Right lung (tissue), 10 donors: Measurements from ENCODE around the gene GAL3ST3. TPM values are rescaled to one million over a fixed set of nuclear protein-coding genes. Genes with fewer than 3 reads are reported as not detected.
"Not testable (repeated sequence)": the region's sequence is repeated elsewhere in the genome, so short reads cannot be mapped to it uniquely, and the experiment has no call there.

Experiments
- DNase-seq, 2 donors: peaks; one replicate each; pipeline ENCODE4 v3.0.0-alpha.2; 2013
- long read RNA-seq, 8 donors: transcript quantifications; one replicate each; lab custom pipeline, GENCODE V29; 2026
- polyA plus RNA-seq, 5 donors: library from polyadenylated mRNA; unstranded; fragments of 120-200 nt; gene quantifications; one replicate each; pipeline versions ENCODE4 v1.2.1 to v1.2.3, GENCODE V29; 2013; ENCODE audit warnings: inconsistent platforms in 1 of 5, low replicate concordance in 1 of 5; ENCODE audit not compliant: insufficient read length in 5 of 5, insufficient read depth in 1 of 5

Gene GAL3ST3
- polyA plus RNA-seq, result under 1 TPM; 0.18 to 0.24 (median 0.19) TPM
- long read RNA-seq, donor 1, result 0 reads
- long read RNA-seq, donor 2, partial matches to known transcripts, result 0 of 1 reads
- long read RNA-seq, donor 2, other reads (novel, unspliced or antisense), result 0 of 1 reads
- long read RNA-seq, donor 3, partial matches to known transcripts, result 0 of 1 reads
- long read RNA-seq, donor 3, other reads (novel, unspliced or antisense), result 0 of 1 reads
- long read RNA-seq, donor 4, partial matches to known transcripts, result 147 of 166 reads
- long read RNA-seq, donor 4, other reads (novel, unspliced or antisense), result 19 of 166 reads
- long read RNA-seq, donor 5, result 0 reads
- long read RNA-seq, donor 6, partial matches to known transcripts, result 298 of 363 reads
- long read RNA-seq, donor 6, other reads (novel, unspliced or antisense), result 65 of 363 reads
- long read RNA-seq, donor 7, partial matches to known transcripts, result 415 of 485 reads
- long read RNA-seq, donor 7, other reads (novel, unspliced or antisense), result 70 of 485 reads
- long read RNA-seq, donor 8, result 0 reads

GRCh38 chr11:66048547-66049323 lies at the start of gene GAL3ST3:
Gene GAL3ST3, minus strand, starts transcription at chr11:66049161. Its CDS starts 3,746 bp downstream, at chr11:66045415.
- no peak for DNase-seq

GRCh38 chr11:66092125-66092524 lies 43.2 kb upstream of the GAL3ST3 start:
- DNase-seq, result not testable (repeated sequence)

DNA sequence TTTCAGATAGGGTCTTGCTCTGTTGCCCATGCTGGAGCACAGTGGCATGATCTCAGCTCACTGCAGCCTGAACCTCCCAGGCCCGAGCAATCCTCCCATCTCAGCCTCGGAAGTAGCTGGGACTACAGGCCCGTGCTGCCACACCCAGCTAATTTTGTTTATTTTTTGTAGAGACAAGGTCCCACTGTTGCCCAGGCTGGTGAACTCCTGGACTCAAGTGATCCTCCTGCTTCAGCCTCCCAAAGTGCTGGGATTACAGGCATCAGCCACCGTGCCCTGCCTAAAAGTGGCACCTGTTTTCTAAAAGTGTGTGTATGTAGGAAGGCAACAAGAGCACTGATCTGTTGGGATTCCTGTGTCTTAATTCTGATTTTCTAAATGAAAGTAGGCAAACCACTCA lies 41.3 kb upstream of the GAL3ST3 start:
- DNase-seq, result no peak

- no peak for DNase-seq
These were observed 40.1 kb upstream of the GAL3ST3 start for GRCh38 chr11:66089067-66089466.

DNA sequence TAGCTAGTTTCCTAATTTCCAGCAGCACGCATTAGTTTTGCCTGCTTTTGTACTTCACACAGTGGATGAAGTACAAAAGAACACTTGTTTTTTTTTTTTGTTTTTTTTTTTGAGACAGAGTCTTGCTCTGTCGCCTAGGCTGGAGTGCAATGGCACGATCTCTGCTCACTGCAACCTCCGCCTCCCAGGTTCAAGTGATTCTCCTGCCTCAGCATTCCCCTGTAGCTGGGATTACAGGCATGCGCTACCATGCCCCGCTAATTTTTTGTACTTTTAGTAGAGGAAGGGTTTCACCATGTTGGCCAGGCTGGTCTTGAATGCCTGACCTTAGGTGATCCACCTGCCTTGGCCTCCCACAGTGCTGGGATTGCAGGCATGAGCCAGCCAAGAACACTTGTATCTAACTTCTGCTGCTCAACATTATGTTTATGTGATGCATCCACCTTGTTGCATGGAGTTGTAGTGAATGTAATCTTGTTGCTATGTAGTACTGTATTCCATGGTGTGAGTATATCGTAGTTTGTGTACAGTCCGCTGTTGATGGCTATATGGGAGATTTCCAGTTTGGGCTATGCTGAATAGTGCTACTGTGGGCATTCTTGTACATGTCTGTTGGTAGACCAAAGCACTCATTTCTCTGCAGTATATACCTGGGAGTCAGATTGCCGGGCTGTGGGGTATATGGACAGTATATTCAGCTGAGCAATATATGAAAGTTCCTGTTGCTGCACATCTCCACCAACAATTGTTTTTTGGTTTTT lies 38.4 kb upstream of the GAL3ST3 start:
- DNase-seq, result no peak

DNA sequence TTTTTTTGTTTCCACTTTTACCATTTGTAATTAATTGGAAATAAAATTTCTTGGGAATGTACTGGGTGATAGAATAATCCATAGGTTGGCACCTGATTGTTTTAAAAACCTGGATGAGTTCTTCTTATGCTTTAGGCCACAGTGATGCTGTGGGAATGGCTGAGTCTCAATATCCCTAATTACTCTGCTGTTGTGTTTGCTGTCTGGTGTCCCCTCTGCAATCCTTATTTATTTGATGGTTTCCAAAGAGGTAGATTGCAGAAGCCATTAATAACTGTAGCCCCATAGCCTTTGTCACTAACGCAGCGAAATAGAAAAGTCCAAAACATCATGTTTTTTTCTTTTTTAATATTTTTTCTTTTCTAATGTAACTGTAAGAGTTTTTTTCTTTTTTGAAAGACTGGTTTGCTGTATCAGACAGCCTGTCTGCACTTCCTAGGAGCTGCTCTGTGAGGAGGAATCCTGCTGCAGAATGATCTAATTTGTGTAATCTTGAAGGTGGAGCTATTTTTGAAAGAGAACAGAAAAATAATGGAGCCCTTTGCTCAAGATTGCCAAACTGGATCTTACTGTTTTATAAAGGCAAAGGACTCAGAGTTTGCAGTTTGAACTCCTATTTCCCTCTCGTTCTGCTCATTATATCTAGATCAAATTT lies 36.0 kb upstream of the GAL3ST3 start:
- DNase-seq, result no peak

DNA sequence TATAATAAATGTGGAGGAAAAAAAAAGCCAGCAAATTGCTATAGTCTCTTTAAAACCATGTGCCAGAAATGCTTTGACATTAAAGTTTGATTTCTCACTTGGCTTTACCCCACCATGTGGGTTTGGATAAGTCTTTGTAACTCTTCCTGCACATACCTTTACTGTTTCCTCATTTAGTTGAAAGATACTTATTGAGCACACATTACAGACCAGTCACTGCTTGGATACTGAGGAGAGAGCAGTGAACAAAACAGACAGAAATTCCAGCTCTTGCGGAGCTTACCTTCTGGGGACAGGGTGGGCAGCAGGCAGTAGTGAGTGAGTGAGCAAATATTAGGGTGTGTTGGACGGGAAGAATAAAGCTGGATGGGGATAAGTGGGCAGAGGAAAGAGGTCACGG lies 34.8 kb upstream of the GAL3ST3 start:
- DNase-seq, result no peak

- no peak for DNase-seq
These were observed 34.2 kb upstream of the GAL3ST3 start for GRCh38 chr11:66082946-66083698.

GRCh38 chr11:66081505-66081904 lies 32.5 kb upstream of the GAL3ST3 start:
- no peak for DNase-seq

DNA sequence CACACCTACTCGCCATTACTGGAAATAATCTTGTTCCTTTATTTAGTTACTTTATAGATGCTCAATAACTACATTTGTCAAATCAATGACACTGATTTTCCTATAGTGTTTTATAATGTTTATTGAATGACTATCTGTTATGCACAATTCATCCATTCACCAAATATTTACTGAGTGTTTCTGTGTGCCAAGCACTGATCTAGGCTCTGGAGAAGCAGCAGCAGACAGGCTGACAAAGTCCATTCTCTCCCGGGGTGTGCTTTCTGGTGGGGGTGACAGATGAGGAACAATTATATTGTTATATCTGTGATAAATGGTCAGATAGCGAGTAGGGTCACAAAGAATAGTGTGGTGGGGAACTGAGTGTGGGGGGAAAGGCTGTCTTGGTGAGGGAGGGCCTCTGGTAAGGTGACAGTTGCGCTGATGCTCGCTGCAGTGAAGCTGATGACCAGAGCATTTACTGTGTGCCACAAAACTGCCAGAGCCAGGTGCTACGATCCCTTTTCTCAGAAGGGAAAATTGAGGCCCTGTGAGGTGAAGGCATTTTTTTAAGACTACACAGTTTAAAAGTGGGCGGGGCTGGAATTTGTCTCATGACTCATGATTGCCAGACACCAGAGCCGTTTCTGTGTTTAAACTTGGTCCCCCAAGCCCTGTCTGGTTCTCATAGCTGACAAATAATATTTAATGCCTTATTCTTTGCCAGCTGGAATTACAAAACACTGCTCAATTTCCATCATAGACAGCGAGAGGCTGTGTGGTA lies 31.3 kb upstream of the GAL3ST3 start:
- DNase-seq, result no peak

DNA sequence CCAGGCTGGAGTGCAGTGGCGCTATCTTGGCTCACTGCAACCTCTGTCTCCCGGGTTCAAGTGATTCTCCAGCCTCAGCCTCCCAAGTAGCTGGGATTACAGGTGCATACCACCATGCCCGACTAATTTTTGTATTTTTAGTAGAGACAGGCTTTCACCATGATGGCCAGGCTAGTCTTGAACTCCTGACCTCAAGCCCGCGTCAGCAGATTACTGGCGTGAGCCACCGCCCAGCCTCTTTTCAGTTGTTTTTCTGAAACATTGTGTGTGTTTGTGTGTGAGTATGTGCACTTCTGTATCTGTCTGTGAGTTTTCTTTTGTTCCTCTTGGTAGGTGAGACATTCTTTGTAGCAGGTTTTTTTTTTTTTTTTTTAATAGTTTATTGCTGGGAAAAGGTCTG lies 30.0 kb upstream of the GAL3ST3 start:
- not testable (repeated sequence) for DNase-seq

DNA sequence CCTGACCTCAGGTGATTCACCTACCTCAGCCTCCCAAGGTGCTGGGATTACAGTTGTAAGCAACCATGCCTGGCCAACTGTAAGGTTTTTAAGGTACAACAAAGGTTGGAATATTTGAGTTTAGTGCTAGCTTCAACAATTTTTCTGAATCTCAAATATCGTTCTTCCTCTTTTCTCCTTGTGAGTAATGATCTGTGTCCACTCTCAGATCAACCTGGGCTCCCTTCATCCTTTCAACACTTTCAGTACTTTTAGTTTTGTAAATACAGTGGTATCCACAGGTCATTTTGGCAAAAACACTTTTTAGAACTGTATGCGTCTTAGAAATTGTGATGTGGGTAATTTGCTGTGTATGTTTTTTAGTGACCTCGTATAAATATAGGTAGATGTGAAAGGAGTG lies 29.0 kb upstream of the GAL3ST3 start:
- DNase-seq, result no peak

DNA sequence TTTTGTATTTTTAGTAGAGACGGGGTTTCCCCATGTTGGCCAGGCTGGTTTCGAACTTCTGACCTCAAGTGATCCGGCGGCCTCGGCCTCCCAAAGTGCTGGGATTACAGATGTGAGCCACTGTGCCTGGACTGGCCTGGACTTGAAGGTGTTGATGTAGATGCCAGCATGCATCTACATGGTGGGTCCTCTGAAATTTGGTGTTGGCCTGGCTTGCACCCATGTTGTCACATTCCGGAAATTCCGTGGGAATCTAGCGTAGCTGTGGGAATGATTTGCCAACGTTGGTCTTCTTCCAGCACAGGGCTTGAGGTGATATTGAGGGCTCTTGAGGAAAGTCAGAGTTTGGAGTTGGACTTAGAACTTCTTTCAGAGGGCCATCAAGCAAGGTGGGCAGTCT lies 27.6 kb upstream of the GAL3ST3 start:
- no peak for DNase-seq

GRCh38 chr11:66075273-66075672 lies 26.3 kb upstream of the GAL3ST3 start:
- no peak for DNase-seq

DNA sequence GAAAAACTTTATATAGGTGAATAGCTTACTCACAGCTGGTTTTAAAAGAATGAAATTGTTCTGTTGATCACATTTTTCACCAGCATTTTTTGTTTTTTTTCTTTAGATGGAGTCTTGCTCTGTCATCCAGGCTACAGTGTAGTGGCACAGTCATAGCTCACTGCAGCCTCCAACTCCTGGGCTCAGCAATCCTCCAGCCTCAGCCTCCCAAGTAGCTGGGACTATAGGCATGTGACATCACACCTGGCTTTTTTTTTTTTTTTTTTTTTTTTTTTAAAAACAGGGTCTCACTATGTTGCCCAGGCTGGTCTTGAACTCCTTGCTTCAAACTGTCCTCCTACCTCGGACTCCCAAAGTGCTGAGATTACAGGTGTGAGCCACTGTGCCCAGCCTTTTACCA lies 24.7 kb upstream of the GAL3ST3 start:
- no peak for DNase-seq

- no peak for DNase-seq
These were observed 23.6 kb upstream of the GAL3ST3 start for GRCh38 chr11:66072518-66072917.

GRCh38 chr11:66072081-66072480 lies 23.1 kb upstream of the GAL3ST3 start:
- no peak for DNase-seq

GRCh38 chr11:66071381-66071801 lies 22.4 kb upstream of the GAL3ST3 start:
- no peak for DNase-seq

- no peak for DNase-seq
These were observed 21.8 kb upstream of the GAL3ST3 start for GRCh38 chr11:66070604-66071380.
